ENCODE measurements around the gene VKORC1L1.

GRCh38 chr7:65923316-65923715, 50.4 kb downstream of the VKORC1L1 start:
- TF ChIP-seq CTCF (IDR thresholded peaks at IDR 0.05) = no peak
- no peak for TF ChIP-seq EP300 (IDR thresholded peaks at IDR 0.05; ENCODE audit: low read depth)
- TF ChIP-seq POLR2A (IDR thresholded peaks at IDR 0.05) = no peak
